GM23248 (cell line): ENCODE data around the gene USP40. TPM values are rescaled to one million over a fixed set of nuclear protein-coding genes. Genes with fewer than 3 reads are reported as not detected.

ENCODE experiments used
- DNase-seq: peaks from one replicate; pipeline ENCODE4 v3.0.0-alpha.2; 2015
- H2AFZ ChIP-seq: fragments of 200-600 bp; sonication (generic); 2 replicates; pipeline ENCODE4 v1.6.1; 2016; ENCODE audit warnings: antibody characterized with exemption
- H3F3A ChIP-seq: fragments of 200-600 bp; sonication (generic); 2 replicates; pipeline ENCODE4 v1.6.1; 2016; ENCODE audit warnings: mild to moderate bottlenecking, antibody characterized with exemption, mixed run types; ENCODE audit not compliant: insufficient read depth
- H3K27ac ChIP-seq: fragments of 200-600 bp; sonication (generic); 2 replicates; pipeline ENCODE4 v1.5.1; 2016; ENCODE audit warnings: mild to moderate bottlenecking
- H3K27me3 ChIP-seq: fragments of 200-600 bp; sonication (generic); replicated peaks from 2 replicates; pipeline ENCODE4 v1.6.1; 2016; ENCODE audit warnings: mild to moderate bottlenecking; ENCODE audit not compliant: insufficient read depth
- H3K36me3 ChIP-seq: fragments of 200-600 bp; sonication (generic); 2 replicates; pipeline ENCODE4 v1.6.1; 2016; ENCODE audit warnings: low read depth, mild to moderate bottlenecking
- H3K4me1 ChIP-seq: fragments of 200-600 bp; sonication (generic); 2 replicates; pipeline ENCODE4 v1.6.1; 2016; ENCODE audit warnings: mild to moderate bottlenecking; ENCODE audit not compliant: insufficient read depth
- H3K4me2 ChIP-seq: fragments of 200-600 bp; sonication (generic); one replicate; pipeline ENCODE4 v1.6.1; 2016; ENCODE audit warnings: mild to moderate bottlenecking; ENCODE audit not compliant: unreplicated experiment
- H3K4me3 ChIP-seq: fragments of 200-600 bp; sonication (generic); 2 replicates; pipeline ENCODE4 v1.5.1; 2016; ENCODE audit warnings: mild to moderate bottlenecking
- H3K79me2 ChIP-seq: fragments of 200-600 bp; sonication (generic); 2 replicates; pipeline ENCODE4 v1.6.1; 2016; ENCODE audit warnings: mild to moderate bottlenecking; ENCODE audit not compliant: insufficient read depth
- H3K9ac ChIP-seq: fragments of 200-600 bp; sonication (generic); 2 replicates; pipeline ENCODE4 v1.6.1; 2016; ENCODE audit warnings: mild to moderate bottlenecking
- H3K9me2 ChIP-seq: fragments of 200-600 bp; sonication (generic); 2 replicates; pipeline ENCODE4 v1.6.1; 2016; ENCODE audit warnings: mixed run types, mild to moderate bottlenecking, moderate library complexity; ENCODE audit not compliant: insufficient read depth
- H3K9me3 ChIP-seq: fragments of 200-600 bp; sonication (generic); one replicate; pipeline ENCODE4 v1.6.1; 2017; ENCODE audit warnings: low read depth
- H4K20me1 ChIP-seq: fragments of 200-600 bp; sonication (generic); 2 replicates; pipeline ENCODE4 v1.6.0; 2016; ENCODE audit not compliant: insufficient read depth
- EZH2 ChIP-seq: fragments of 200-600 bp; sonication (generic); IDR thresholded peaks from 2 replicates; pipeline ENCODE4 v1.6.1; 2018; ENCODE audit warnings: antibody characterized with exemption, mild to moderate bottlenecking; ENCODE audit not compliant: insufficient read depth, poor library complexity, severe bottlenecking
- EZH2phosphoT487 ChIP-seq: fragments of 200-600 bp; sonication (generic); IDR thresholded peaks from 2 replicates; pipeline ENCODE4 v1.6.1; 2018; ENCODE audit warnings: antibody characterized with exemption, moderate library complexity, mild to moderate bottlenecking, low read depth; ENCODE audit not compliant: insufficient read depth
- WGBS, 2 experiments: methylation state at CpG; one replicate each; pipeline ENCODE4 v1.1.6; 2015 to 2017; ENCODE audit warnings: low lambda C conversion rate in 2 of 2, low coverage in 1 of 2; ENCODE audit errors: missing lambda C conversion rate in 2 of 2; 5-methylcytosine and 5-hydroxymethylcytosine counted together
- in situ Hi-C: fragments of 300-500 bp; cut with MboI; formaldehyde crosslinking; loops from 2 replicates; pipeline ENCODE4 v1.15.0; 2020
- polyA plus RNA-seq: library from polyadenylated mRNA; unstranded; fragments of >200 nt; fragmentation: Nextera tagmentation; extraction: Ambion mirVana; gene quantifications from 2 replicates; pipeline ENCODE4 v1.2.1, GENCODE V29; 2016
- total RNA-seq: library from RNA; depleted of rRNA; stranded (reverse); fragments of >200 nt; shearing (Covaris generic); gene quantifications from 2 replicates; pipeline ENCODE4 v1.2.3, GENCODE V29; 2014

The USP40 gene
- total and polyA plus RNA-seq, 2 experiments from 2014 or later = 25.1 to 31.0 TPM

DNA sequence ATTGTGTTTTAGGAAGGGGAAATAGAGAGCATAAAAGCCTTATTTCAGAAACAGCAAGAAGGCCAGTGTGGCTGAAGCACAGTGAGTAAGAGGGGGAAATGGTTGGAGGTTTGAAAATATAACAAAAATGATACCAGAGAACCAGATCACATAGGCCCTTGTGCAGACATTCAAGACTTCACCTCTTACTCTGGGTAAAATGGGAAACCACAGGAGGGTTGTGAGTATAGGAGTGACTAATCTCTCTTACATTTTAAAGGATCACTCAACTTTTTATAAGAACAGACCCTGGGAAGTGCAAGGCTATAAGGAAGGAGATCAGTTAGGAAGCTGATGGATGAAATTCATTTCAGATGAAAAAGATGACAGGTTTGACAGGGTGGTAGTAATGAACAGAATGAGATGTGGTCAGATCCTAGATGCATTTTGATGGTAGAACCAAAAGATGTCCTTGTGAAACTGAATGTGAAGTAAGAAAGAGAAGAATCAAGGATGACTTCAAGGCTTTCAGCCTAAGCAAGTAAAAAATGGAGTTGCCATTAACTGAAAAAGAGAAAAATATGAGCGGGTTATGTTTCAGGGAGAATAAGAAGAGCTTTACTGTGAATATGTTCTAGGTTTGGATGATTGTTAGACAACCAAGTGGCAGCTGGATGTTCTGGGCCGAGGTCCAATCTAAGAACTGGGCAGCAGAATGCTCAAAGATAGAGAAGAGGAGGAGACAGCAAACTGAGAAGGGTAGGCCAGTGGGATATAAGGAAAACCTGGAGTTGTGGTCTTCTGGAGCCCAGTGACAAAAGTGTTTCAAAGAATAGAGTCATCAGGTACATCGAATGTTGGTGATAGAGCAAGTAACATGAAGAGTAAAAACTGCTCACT, 65.1 kb downstream of the USP40 start:
- no peak overlapping the region for H2AFZ ChIP-seq
- H3K4me2 ChIP-seq = no peak overlapping the region
- H3K27ac ChIP-seq = no peak overlapping the region
- no peaks in the 10 kb centered on the region for H3K4me1 ChIP-seq
- H3K27me3 ChIP-seq = no peaks in the 10 kb centered on the region
- peak; percentile 24 for DNase-seq
- peaks cover 11% of the 10 kb centered on the region; the same call in 1 of the 2 replicates for H3F3A ChIP-seq
- no peak overlapping the region for H3K9ac ChIP-seq
- H3K4me3 ChIP-seq = no peak overlapping the region
- 0 out of 2 replicates have a peak, but pooled peaks cover 4% of the 10 kb centered on the region for H4K20me1 ChIP-seq
- H3K9me3 ChIP-seq = peaks cover 3% of the 10 kb centered on the region
- TF ChIP-seq EZH2phosphoT487 (no peak), EZH2 (no peak)
- H3K9me2 ChIP-seq = no peaks in the 10 kb centered on the region
- peaks cover 35% of the 10 kb centered on the region for H3K36me3 ChIP-seq
- in situ Hi-C loops = no loop called here
- no peaks in the 10 kb centered on the region for H3K79me2 ChIP-seq
- 93 to 95% methylated on average over 3 of the region's 3 CpGs for WGBS, 2 experiments

DNA sequence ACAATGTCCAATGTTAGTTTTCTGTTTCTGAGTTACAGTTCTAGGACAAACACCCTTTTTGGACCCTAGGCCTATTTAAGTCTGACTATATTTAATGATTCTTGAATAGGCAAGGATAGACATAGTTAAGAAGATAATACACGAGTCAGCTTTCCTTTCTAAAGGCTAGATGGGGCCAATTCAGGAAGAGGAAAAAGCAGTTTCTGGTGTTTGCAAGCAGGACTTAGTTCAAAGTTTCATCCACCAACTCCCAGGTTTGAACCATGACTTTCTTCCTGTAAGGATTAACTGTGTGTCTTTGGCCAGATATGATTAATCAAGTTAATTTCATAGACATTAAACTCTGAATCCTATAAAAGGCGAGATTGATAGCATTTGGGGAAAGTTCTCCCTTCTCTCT, 66.7 kb downstream of the USP40 start:
- H3K4me1 ChIP-seq = no peaks in the 10 kb centered on the region
- in situ Hi-C loops = no loop called here
- 92 to 95% methylated on average over 2 of the region's 2 CpGs for WGBS, 2 experiments

DNA sequence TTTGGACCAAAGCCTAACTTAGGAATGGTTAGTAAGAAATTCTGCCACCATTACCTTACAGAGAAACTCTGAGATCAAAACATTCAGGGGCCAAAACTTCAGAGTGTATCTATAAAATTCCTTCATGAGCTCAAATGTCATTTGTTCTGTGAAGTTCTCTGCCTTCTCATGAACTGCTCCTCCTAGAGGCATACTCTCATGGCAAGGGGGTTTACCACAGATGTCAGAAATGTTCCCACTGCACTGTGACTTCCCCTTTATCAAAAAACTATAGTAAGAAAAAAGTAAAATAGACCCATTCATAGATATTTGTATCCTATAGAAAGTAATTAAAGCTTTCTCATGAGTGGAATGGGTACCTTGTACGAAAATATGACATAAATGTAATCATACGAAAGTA, 68.5 kb downstream of the USP40 start:
- no peaks in the 10 kb centered on the region for H3K79me2 ChIP-seq

More for the DNA sequence above, 66.7 kb downstream of the USP40 start:
- no peak overlapping the region for H3K4me3 ChIP-seq
- DNase-seq = no peak
- H3K27me3 ChIP-seq = no peaks in the 10 kb centered on the region
- H3K36me3 ChIP-seq = peaks cover 29% of the 10 kb centered on the region
- TF ChIP-seq EZH2 (no peak), EZH2phosphoT487 (no peak)
- no peak overlapping the region for H2AFZ ChIP-seq
- H3K4me2 ChIP-seq = no peak overlapping the region
- 0 out of 2 replicates have a peak, but pooled peaks cover 4% of the 10 kb centered on the region for H4K20me1 ChIP-seq
- H3K79me2 ChIP-seq = no peaks in the 10 kb centered on the region
- H3K27ac ChIP-seq = no peak overlapping the region
- peaks cover 11% of the 10 kb centered on the region; the same call in 1 of the 2 replicates for H3F3A ChIP-seq
- H3K9ac ChIP-seq = no peak overlapping the region
- H3K9me3 ChIP-seq = peaks cover 3% of the 10 kb centered on the region
- no peaks in the 10 kb centered on the region for H3K9me2 ChIP-seq

DNA sequence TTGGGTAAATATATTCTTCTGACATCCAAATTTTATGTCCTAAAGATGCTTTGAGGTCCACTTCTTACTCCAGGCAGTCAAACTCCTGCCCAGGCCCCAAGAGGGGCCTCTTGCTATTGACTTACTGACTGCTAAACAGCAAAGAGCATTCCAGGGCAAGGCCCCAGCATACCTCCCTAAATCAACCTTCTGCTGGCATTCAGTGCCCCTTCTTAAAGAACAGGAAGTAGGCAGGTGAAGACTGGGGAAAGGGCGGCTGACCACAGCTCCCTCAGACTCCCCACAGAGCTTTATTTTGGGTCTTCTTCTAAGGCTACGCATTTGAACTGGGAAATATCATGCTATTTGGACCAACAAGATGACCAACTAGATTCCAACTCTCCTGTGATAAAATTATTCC, 68.9 kb downstream of the USP40 start:
- 0 out of 2 replicates have a peak, but pooled peaks cover 4% of the 10 kb centered on the region for H4K20me1 ChIP-seq
- H2AFZ ChIP-seq = no peak overlapping the region
- H3K36me3 ChIP-seq = peaks cover 37% of the 10 kb centered on the region
- no peak overlapping the region for H3K4me2 ChIP-seq
- TF ChIP-seq EZH2phosphoT487 = no peak
- no peak for TF ChIP-seq EZH2
- H3F3A ChIP-seq = peaks cover 11% of the 10 kb centered on the region; the same call in 1 of the 2 replicates
- no peaks in the 10 kb centered on the region for H3K27me3 ChIP-seq
- no peak overlapping the region for H3K27ac ChIP-seq
- no peaks in the 10 kb centered on the region for H3K79me2 ChIP-seq
- DNase-seq = no peak
- 70 to 82% methylated on average over 2 of the region's 2 CpGs for WGBS, 2 experiments
- in situ Hi-C loops = no loop called here
- H3K9ac ChIP-seq = no peak overlapping the region
- H3K9me3 ChIP-seq = no peaks in the 10 kb centered on the region
- no peaks in the 10 kb centered on the region for H3K9me2 ChIP-seq
- no peak overlapping the region for H3K4me3 ChIP-seq
- no peaks in the 10 kb centered on the region for H3K4me1 ChIP-seq

More for the DNA sequence above, 68.5 kb downstream of the USP40 start:
- H3K9ac ChIP-seq = no peak overlapping the region
- no peak for TF ChIP-seq EZH2phosphoT487
- TF ChIP-seq EZH2 = no peak
- H3K27ac ChIP-seq = no peak overlapping the region
- peaks cover 11% of the 10 kb centered on the region; the same call in 1 of the 2 replicates for H3F3A ChIP-seq
- H3K4me3 ChIP-seq = no peak overlapping the region
- H3K36me3 ChIP-seq = peaks cover 40% of the 10 kb centered on the region
- in situ Hi-C loops = no loop called here
- no peaks in the 10 kb centered on the region for H3K4me1 ChIP-seq
- no peak overlapping the region for H2AFZ ChIP-seq
- H3K9me2 ChIP-seq = no peaks in the 10 kb centered on the region
- H4K20me1 ChIP-seq = 0 out of 2 replicates have a peak, but pooled peaks cover 4% of the 10 kb centered on the region
- H3K27me3 ChIP-seq = no peaks in the 10 kb centered on the region
- no peak overlapping the region for H3K4me2 ChIP-seq
- no peak for DNase-seq
- H3K9me3 ChIP-seq = peaks cover 3% of the 10 kb centered on the region
- 91 to 100% methylated on average over 2 of the region's 2 CpGs for WGBS, 2 experiments
